ENCODE measurements around the gene FAM241A. TPM values are rescaled to one million over a fixed set of nuclear protein-coding genes. Genes with fewer than 3 reads are reported as not detected.
"Not testable (repeated sequence)": the region's sequence is repeated elsewhere in the genome, so short reads cannot be mapped to it uniquely, and the experiment has no call there.

The FAM241A gene
- total and polyA plus RNA-seq, 3 experiments from 2014 or later = 1.4 to 7.8 (median 7.4) TPM

- Histone ChIP-seq H3K27me3 (ENCODE audit: insufficient read depth, low read length, poor library complexity, severe bottlenecking) (no peaks in the 10 kb centered on the region), H3K9me3 (ENCODE audit: low read length) (no peaks in the 10 kb centered on the region), H3K4me3 (ENCODE audit: low read length) (no peak overlapping the region), H3K4me1 (ENCODE audit: insufficient read depth, low read length) (peaks cover 8% of the 10 kb centered on the region), H3K36me3 (ENCODE audit: insufficient read depth, low read length) (no peaks in the 10 kb centered on the region), H3K27ac (ENCODE audit: low read depth, low read length) (no peak overlapping the region)
- H3K27me3 Mint-ChIP-seq = peaks cover 0 to 2% of the 10 kb centered on the region in 2 donors
- H3K27ac Mint-ChIP-seq = no peak overlapping the region
- DNase-seq = no peak
- ChIA-PET POLR2A (no interaction called here), CTCF (no interaction called here)
- peaks cover 0 to 3% (median 1%) of the 10 kb centered on the region in 3 donors for H3K36me3 Mint-ChIP-seq
- H3K4me1 Mint-ChIP-seq = peaks cover 23 to 40% (median 37%) of the 10 kb centered on the region in 3 donors
- H3K9me3 Mint-ChIP-seq = no peaks in the 10 kb centered on the region
- H3K4me3 Mint-ChIP-seq = peak overlapping the region in 1 of 7 donors; percentile 6
Measured at GRCh38 chr4:112150920-112151319, 5.7 kb downstream of the FAM241A start.

GRCh38 chr4:112152521-112152920 lies 7.3 kb downstream of the FAM241A start:
- no peak overlapping the region for H3K27ac ChIP-seq (ENCODE audit: low read depth, low read length)
- no peaks in the 10 kb centered on the region for H3K27me3 ChIP-seq (ENCODE audit: insufficient read depth, low read length, poor library complexity, severe bottlenecking)
- H3K27ac Mint-ChIP-seq = no peak overlapping the region
- POLR2A ChIA-PET = no interaction called here
- no peaks in the 10 kb centered on the region for H3K9me3 ChIP-seq (ENCODE audit: low read length)
- CTCF ChIA-PET = no interaction called here
- DNase-seq = no peak
- H3K36me3 ChIP-seq (ENCODE audit: insufficient read depth, low read length) = no peaks in the 10 kb centered on the region
- H3K4me3 Mint-ChIP-seq = peak overlapping the region in 1 of 7 donors; percentile 24
- H3K4me1 ChIP-seq (ENCODE audit: insufficient read depth, low read length) = no peaks in the 10 kb centered on the region
- H3K36me3 Mint-ChIP-seq = peaks cover 0 to 4% (median 0%) of the 10 kb centered on the region in 3 donors
- no peaks in the 10 kb centered on the region for H3K27me3 Mint-ChIP-seq
- H3K4me3 ChIP-seq (ENCODE audit: low read length) = no peak overlapping the region
- no peaks in the 10 kb centered on the region for H3K9me3 Mint-ChIP-seq
- peaks cover 11 to 32% (median 22%) of the 10 kb centered on the region in 3 donors for H3K4me1 Mint-ChIP-seq

- H3K4me3 Mint-ChIP-seq = no peak overlapping the region
- H3K36me3 Mint-ChIP-seq = peaks cover 0 to 4% (median 0%) of the 10 kb centered on the region in 3 donors
- ChIA-PET CTCF (no interaction called here), POLR2A (no interaction called here)
- H3K4me3 ChIP-seq (ENCODE audit: low read length) = no peak overlapping the region
- peak overlapping the region in 1 of 8 donors; percentile 28 for H3K27ac Mint-ChIP-seq
- H3K27me3 Mint-ChIP-seq = no peaks in the 10 kb centered on the region
- no peak overlapping the region for H3K27ac ChIP-seq (ENCODE audit: low read depth, low read length)
- H3K9me3 ChIP-seq (ENCODE audit: low read length) = no peaks in the 10 kb centered on the region
- H3K27me3 ChIP-seq (ENCODE audit: insufficient read depth, low read length, poor library complexity, severe bottlenecking) = no peaks in the 10 kb centered on the region
- H3K9me3 Mint-ChIP-seq = no peaks in the 10 kb centered on the region
- no peaks in the 10 kb centered on the region for H3K4me1 ChIP-seq (ENCODE audit: insufficient read depth, low read length)
- H3K4me1 Mint-ChIP-seq = peaks cover 9 to 32% (median 17%) of the 10 kb centered on the region in 3 donors
- DNase-seq = no peak
- no peaks in the 10 kb centered on the region for H3K36me3 ChIP-seq (ENCODE audit: insufficient read depth, low read length)
Measured at GRCh38 chr4:112153211-112153791, 8.0 kb downstream of the FAM241A start.

GRCh38 chr4:112156112-112156511 lies 10.9 kb downstream of the FAM241A start:
- Histone ChIP-seq H3K27me3 (ENCODE audit: insufficient read depth, low read length, poor library complexity, severe bottlenecking) (no peaks in the 10 kb centered on the region), H3K4me3 (ENCODE audit: low read length) (no peak overlapping the region), H3K4me1 (ENCODE audit: insufficient read depth, low read length) (no peaks in the 10 kb centered on the region), H3K36me3 (ENCODE audit: insufficient read depth, low read length) (no peaks in the 10 kb centered on the region), H3K27ac (ENCODE audit: low read depth, low read length) (peak overlapping the region; percentile 10), H3K9me3 (ENCODE audit: low read length) (no peaks in the 10 kb centered on the region)
- no peak overlapping the region for H3K4me3 Mint-ChIP-seq
- no peaks in the 10 kb centered on the region for H3K27me3 Mint-ChIP-seq
- ChIA-PET POLR2A (no interaction called here), CTCF (no interaction called here)
- peaks cover 0 to 12% (median 4%) of the 10 kb centered on the region in 3 donors for H3K36me3 Mint-ChIP-seq
- no peak overlapping the region for H3K27ac Mint-ChIP-seq
- no peak for DNase-seq
- peaks cover 7 to 30% (median 12%) of the 10 kb centered on the region in 3 donors for H3K4me1 Mint-ChIP-seq
- peaks cover 0 to 5% (median 0%) of the 10 kb centered on the region in 5 donors for H3K9me3 Mint-ChIP-seq

- Mint-ChIP-seq H3K36me3 (peaks cover 0 to 17% (median 4%) of the 10 kb centered on the region in 3 donors), H3K27ac (no peak overlapping the region), H3K9me3 (peaks cover 0 to 6% (median 0%) of the 10 kb centered on the region in 5 donors), H3K4me3 (no peak overlapping the region), H3K4me1 (peaks cover 5 to 27% (median 12%) of the 10 kb centered on the region in 3 donors), H3K27me3 (no peaks in the 10 kb centered on the region)
- no peaks in the 10 kb centered on the region for H3K36me3 ChIP-seq (ENCODE audit: insufficient read depth, low read length)
- ChIA-PET CTCF (no interaction called here), POLR2A (no interaction called here)
- DNase-seq = no peak
- no peak overlapping the region for H3K4me3 ChIP-seq (ENCODE audit: low read length)
- H3K27me3 ChIP-seq (ENCODE audit: insufficient read depth, low read length, poor library complexity, severe bottlenecking) = no peaks in the 10 kb centered on the region
- no peaks in the 10 kb centered on the region for H3K4me1 ChIP-seq (ENCODE audit: insufficient read depth, low read length)
- H3K9me3 ChIP-seq (ENCODE audit: low read length) = no peaks in the 10 kb centered on the region
- peak overlapping the region; percentile 10 for H3K27ac ChIP-seq (ENCODE audit: low read depth, low read length)
Measured at GRCh38 chr4:112156553-112156952, 11.3 kb downstream of the FAM241A start.

GRCh38 chr4:112163706-112164105 lies 18.5 kb downstream of the FAM241A start:
- H3K27me3 Mint-ChIP-seq; H3K4me3 Mint-ChIP-seq; H3K9me3 Mint-ChIP-seq; CTCF ChIA-PET; H3K36me3 ChIP-seq (ENCODE audit: insufficient read depth, low read length); POLR2A ChIA-PET; DNase-seq; H3K27ac Mint-ChIP-seq; H3K4me3 ChIP-seq (ENCODE audit: low read length); H3K27me3 ChIP-seq (ENCODE audit: insufficient read depth, low read length, poor library complexity, severe bottlenecking); H3K4me1 ChIP-seq (ENCODE audit: insufficient read depth, low read length); H3K9me3 ChIP-seq (ENCODE audit: low read length); H3K27ac ChIP-seq (ENCODE audit: low read depth, low read length): not testable (repeated sequence)
- peaks cover 0 to 17% (median 0%) of the 10 kb centered on the region in 3 donors for H3K36me3 Mint-ChIP-seq
- peaks cover 15 to 20% (median 18%) of the 10 kb centered on the region in 3 donors for H3K4me1 Mint-ChIP-seq

- POLR2A ChIA-PET = no interaction called here
- DNase-seq = peak in 2 of 5 donors; percentile 14 to 35
- H3K4me1 Mint-ChIP-seq = peaks cover 26 to 38% (median 37%) of the 10 kb centered on the region in 3 donors
- H3K9me3 ChIP-seq (ENCODE audit: low read length) = no peaks in the 10 kb centered on the region
- H3K4me1 ChIP-seq (ENCODE audit: insufficient read depth, low read length) = peaks cover 15% of the 10 kb centered on the region
- H3K27ac Mint-ChIP-seq = peak overlapping the region in 3 of 8 donors; percentile 0 to 73 (median 38)
- H3K36me3 Mint-ChIP-seq = no peaks in the 10 kb centered on the region
- no peak overlapping the region for H3K4me3 ChIP-seq (ENCODE audit: low read length)
- no peak overlapping the region for H3K27ac ChIP-seq (ENCODE audit: low read depth, low read length)
- H3K9me3 Mint-ChIP-seq = peaks cover 0 to 3% (median 2%) of the 10 kb centered on the region in 5 donors
- H3K36me3 ChIP-seq (ENCODE audit: insufficient read depth, low read length) = no peaks in the 10 kb centered on the region
- CTCF ChIA-PET = no interaction called here
- H3K4me3 Mint-ChIP-seq = peak overlapping the region in 1 of 7 donors; percentile 8
- H3K27me3 ChIP-seq (ENCODE audit: insufficient read depth, low read length, poor library complexity, severe bottlenecking) = no peaks in the 10 kb centered on the region
- no peaks in the 10 kb centered on the region for H3K27me3 Mint-ChIP-seq
Measured at GRCh38 chr4:112167794-112168193, 22.5 kb downstream of the FAM241A start.

- H3K27ac Mint-ChIP-seq = peak overlapping the region in 1 of 8 donors; percentile 72
- no peak overlapping the region for H3K4me3 Mint-ChIP-seq
- CTCF ChIA-PET = no interaction called here
Measured at GRCh38 chr4:112168719-112169500, 23.7 kb downstream of the FAM241A start.

More at GRCh38 chr4:112168719-112169500, 23.7 kb downstream of the FAM241A start:
- Mint-ChIP-seq H3K9me3 (peaks cover 0 to under 1% (median 0%) of the 10 kb centered on the region in 5 donors), H3K36me3 (peaks cover 0 to 3% (median 0%) of the 10 kb centered on the region in 3 donors), H3K27me3 (no peaks in the 10 kb centered on the region), H3K4me1 (peaks cover 28 to 41% (median 38%) of the 10 kb centered on the region in 3 donors)
- POLR2A ChIA-PET = no interaction called here
- H3K36me3 ChIP-seq (ENCODE audit: insufficient read depth, low read length) = no peaks in the 10 kb centered on the region
- H3K27ac ChIP-seq (ENCODE audit: low read depth, low read length) = no peak overlapping the region
- H3K9me3 ChIP-seq (ENCODE audit: low read length) = no peaks in the 10 kb centered on the region
- no peak overlapping the region for H3K4me3 ChIP-seq (ENCODE audit: low read length)
- DNase-seq = no peak
- H3K4me1 ChIP-seq (ENCODE audit: insufficient read depth, low read length) = peaks cover 15% of the 10 kb centered on the region
- no peaks in the 10 kb centered on the region for H3K27me3 ChIP-seq (ENCODE audit: insufficient read depth, low read length, poor library complexity, severe bottlenecking)
